Subcutaneous adipose tissue (tissue), 4 donors: Measurements from ENCODE around the gene L3MBTL1. TPM values are rescaled to one million over a fixed set of nuclear protein-coding genes. Genes with fewer than 3 reads are reported as not detected.

Experiments used
- CTCF ChIP-seq: fragments of 450-650 bp; IDR thresholded peaks from one replicate; pipeline ENCODE4 v1.5.1; 2016; ENCODE audit warnings: low read depth, mild to moderate bottlenecking, control low read depth, antibody characterized with exemption, moderate library complexity
- total RNA-seq, 4 donors: library from RNA; depleted of rRNA; stranded (reverse); fragments of >200 nt; gene quantifications; one replicate each; pipeline ENCODE4 v1.1.0, GENCODE V29; 2016

L3MBTL1 gene
- total RNA-seq, 4 donors from 2014 or later, result 5.7 to 11.7 (median 9.3) TPM

GRCh38 chr20:43564993-43565757, 57.7 kb downstream of the L3MBTL1 start:
- TF ChIP-seq CTCF, result no peak

DNA sequence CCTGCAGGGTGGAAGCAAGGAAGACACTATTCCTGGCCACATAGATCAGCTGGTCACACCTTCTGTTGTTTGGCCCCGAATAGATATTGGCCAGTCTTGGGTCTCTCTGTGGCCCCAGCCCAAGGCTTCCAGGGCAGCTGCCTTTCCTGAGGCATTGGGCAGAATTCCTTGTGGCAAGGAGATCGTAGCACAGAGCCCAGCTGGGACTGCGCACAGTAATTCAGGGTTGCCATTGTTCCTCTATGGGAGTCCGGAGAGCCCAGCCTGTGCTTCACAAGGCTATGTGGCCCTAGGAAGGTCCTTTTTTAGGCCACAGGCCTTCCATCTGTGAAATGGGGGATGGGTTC, 58.2 kb downstream of the L3MBTL1 start:
- TF ChIP-seq CTCF, result no peak

- TF ChIP-seq CTCF, result no peak
Observed at GRCh38 chr20:43567477-43567876, 60.0 kb downstream of the L3MBTL1 start.

- no peak for TF ChIP-seq CTCF
Observed at GRCh38 chr20:43568706-43569105, 61.2 kb downstream of the L3MBTL1 start.

DNA sequence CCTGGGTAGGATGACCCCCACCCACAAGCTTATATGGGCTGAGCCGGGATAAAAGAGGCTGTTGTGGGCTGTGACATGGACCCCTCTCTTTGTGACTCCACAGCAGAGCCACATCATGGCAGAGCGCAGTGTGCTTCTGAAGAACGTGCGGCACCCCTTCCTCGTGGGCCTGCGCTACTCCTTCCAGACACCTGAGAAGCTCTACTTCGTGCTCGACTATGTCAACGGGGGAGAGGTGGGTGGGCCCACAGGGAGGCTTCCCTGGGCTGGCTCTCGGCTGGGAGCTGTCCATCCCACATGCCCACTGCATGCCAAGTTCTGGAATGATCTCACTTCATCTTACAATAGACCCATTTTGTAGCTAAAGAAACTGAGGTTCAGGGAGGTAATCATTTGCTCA, 61.8 kb downstream of the L3MBTL1 start:
- TF ChIP-seq CTCF, result no peak

GRCh38 chr20:43570496-43570895, 63.0 kb downstream of the L3MBTL1 start:
- no peak for TF ChIP-seq CTCF

DNA sequence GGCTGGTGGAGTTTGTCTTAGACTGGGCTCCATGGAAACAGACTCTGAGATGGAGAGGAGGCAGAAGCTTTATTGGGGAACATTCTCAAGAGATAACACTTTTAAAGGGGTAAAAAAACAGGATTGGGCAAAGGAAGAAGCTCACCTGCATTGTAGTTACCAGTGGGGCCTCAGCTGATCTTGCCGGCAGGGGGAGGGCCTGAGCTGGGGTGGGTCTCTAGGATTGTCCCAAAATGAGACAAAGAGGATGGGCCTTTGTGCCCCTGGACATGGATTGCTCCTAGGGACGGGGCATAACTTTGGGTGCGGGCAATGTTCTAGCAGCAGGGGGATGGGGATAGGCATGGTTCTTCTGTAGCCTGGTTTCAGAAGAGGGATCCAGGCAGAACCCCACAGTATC, 63.8 kb downstream of the L3MBTL1 start:
- TF ChIP-seq CTCF, result no peak
